Stimulated activated CD4-positive, alpha-beta T cell treated with anti-CD3 and anti-CD28 coated beads, Interleukin-1b, Interleukin-23, amount 100 ng/mL, for 4 hours (primary cell): ENCODE measurements around the gene ZNF197.
"Not testable (repeated sequence)": the region's sequence is repeated elsewhere in the genome, so short reads cannot be mapped to it uniquely, and the experiment has no call there.

ENCODE experiments used
- DNase-seq, 2 donors: peaks; one replicate each; pipeline ENCODE4 v3.0.0-alpha.2; 2020; ENCODE audit warnings: low read depth in 2 of 2

ZNF197 gene

GRCh38 chr3:44624749-44625480 lies at the start of gene ZNF197:
Gene ZNF197 (plus strand): TSS chr3:44625036. CDS start chr3:44629155, 4,119 bp downstream.
- DNase-seq = peak; percentile 37 to 51

- no peak for DNase-seq
Observed at GRCh38 chr3:44576613-44577012, 48.2 kb upstream of the ZNF197 start.

GRCh38 chr3:44577354-44577952 lies 47.4 kb upstream of the ZNF197 start:
- DNase-seq = not testable (repeated sequence)

- DNase-seq = not testable (repeated sequence)
Observed at GRCh38 chr3:44578316-44578715, 46.5 kb upstream of the ZNF197 start.

- DNase-seq = not testable (repeated sequence)
Observed at GRCh38 chr3:44578924-44579515, 45.8 kb upstream of the ZNF197 start.

- not testable (repeated sequence) for DNase-seq
Observed at GRCh38 chr3:44579749-44580148, 45.1 kb upstream of the ZNF197 start.

GRCh38 chr3:44580971-44581370 lies 43.9 kb upstream of the ZNF197 start:
- not testable (repeated sequence) for DNase-seq

- DNase-seq = no peak
Observed at GRCh38 chr3:44584646-44585501, 40.0 kb upstream of the ZNF197 start, which contains the start of gene ZNF660. Gene ZNF660 (plus strand): TSS chr3:44584964. CDS start chr3:44594194, 9,230 bp downstream.

- DNase-seq = no peak
Observed at GRCh38 chr3:44596621-44597020, 28.2 kb upstream of the ZNF197 start.

GRCh38 chr3:44601749-44602148 lies 23.1 kb upstream of the ZNF197 start:
- no peak for DNase-seq

GRCh38 chr3:44612678-44613077 lies 12.2 kb upstream of the ZNF197 start:
- no peak for DNase-seq

- no peak for DNase-seq
Observed at GRCh38 chr3:44628716-44629115, 3.9 kb downstream of the ZNF197 start.

GRCh38 chr3:44632193-44632592 lies 7.4 kb downstream of the ZNF197 start:
- DNase-seq = no peak

- no peak for DNase-seq
Observed at GRCh38 chr3:44642337-44642736, 17.5 kb downstream of the ZNF197 start.

- no peak for DNase-seq
Observed at GRCh38 chr3:44643024-44643423, 18.2 kb downstream of the ZNF197 start.

- no peak for DNase-seq
Observed at GRCh38 chr3:44647771-44648170, 22.9 kb downstream of the ZNF197 start.

- DNase-seq = peak in 1 of 2 donors; percentile 32
Observed at GRCh38 chr3:44648564-44649229, 23.9 kb downstream of the ZNF197 start, which contains the start of gene ZNF35. Gene ZNF35 (plus strand): TSS chr3:44648732. CDS start chr3:44651068, 2,336 bp downstream.

GRCh38 chr3:44649709-44650108 lies 24.9 kb downstream of the ZNF197 start:
- DNase-seq = no peak

- no peak for DNase-seq
Observed at GRCh38 chr3:44654039-44654438, 29.2 kb downstream of the ZNF197 start.

- no peak for DNase-seq
Observed at GRCh38 chr3:44659015-44659414, 34.2 kb downstream of the ZNF197 start.

GRCh38 chr3:44659434-44659833 lies 34.6 kb downstream of the ZNF197 start:
- DNase-seq = no peak
